NCI-H82 (cell line): Measurements from ENCODE around the gene SIMC1.

Experiments used
- DNase-seq: peaks from one replicate; lab custom pipeline; 2025; lab: John Stamatoyannopoulos, UW

The SIMC1 gene

GRCh38 chr5:176317534-176318374 is 79.5 kb downstream of the SIMC1 start:
- DNase-seq = no peak

GRCh38 chr5:176319827-176320554 is 81.8 kb downstream of the SIMC1 start:
- peak; percentile 50 for DNase-seq

GRCh38 chr5:176320577-176320976 is 82.4 kb downstream of the SIMC1 start:
- peak; percentile 90 for DNase-seq

GRCh38 chr5:176334031-176334770 is 96.0 kb downstream of the SIMC1 start:
- no peak for DNase-seq

GRCh38 chr5:176337913-176338312 is 99.7 kb downstream of the SIMC1 start:
- DNase-seq = no peak

GRCh38 chr5:176339304-176339703 is 101.1 kb downstream of the SIMC1 start:
- no peak for DNase-seq

DNA sequence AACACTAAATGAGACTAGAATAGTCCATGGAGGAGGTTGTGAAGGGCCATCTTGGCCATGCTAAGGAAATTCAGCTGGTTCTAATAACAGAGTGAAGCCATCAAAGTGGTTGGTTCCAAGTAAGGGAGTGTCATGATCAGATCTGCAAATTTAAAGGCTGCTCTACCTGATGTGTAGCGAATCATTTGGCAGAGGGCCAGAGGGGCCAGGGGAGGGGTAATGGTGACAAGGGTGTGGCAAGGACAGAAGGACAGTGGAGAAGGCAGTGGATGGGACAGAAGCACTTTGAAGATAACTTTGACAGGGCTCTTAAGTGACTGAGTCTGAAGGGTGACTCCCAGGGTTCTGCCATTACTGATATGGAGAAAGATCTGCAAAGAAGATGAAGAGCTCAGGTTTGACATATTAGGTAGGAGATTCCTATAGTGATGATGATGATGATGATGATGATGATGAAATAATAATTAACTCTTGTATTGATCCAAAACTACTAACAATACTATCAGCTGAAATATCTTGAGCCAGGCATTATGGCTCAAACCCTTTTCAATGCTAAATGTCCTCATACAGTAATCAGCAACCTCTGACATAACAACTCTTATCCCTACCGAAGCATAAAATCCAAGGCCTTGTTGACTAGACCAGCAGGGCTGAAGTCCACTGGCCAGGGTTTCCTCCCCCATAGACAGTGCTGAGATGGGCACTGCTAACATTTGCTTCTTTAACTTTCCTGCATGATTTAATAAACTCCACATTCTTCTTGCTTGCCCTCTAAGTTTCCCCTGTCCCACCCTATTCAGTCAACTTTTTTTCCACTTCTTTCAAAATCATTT is 103.3 kb downstream of the SIMC1 start:
- no peak for DNase-seq

DNA sequence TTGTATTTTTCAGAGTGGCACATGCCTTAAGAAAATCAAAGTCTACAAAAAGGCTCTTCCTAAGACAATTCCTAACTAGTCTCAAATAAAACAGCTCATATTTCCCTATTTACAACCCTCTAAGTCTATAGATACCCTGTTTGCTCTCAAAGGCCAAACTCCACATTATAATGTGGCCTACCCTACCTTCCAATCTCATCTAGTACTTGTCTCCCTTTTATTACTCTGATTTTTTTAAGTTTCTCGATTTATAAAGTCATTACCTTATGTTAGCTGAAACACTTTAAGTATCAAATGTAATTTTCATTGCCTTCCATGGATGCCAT is 103.9 kb downstream of the SIMC1 start:
- DNase-seq = no peak

GRCh38 chr5:176342766-176343458 is 104.7 kb downstream of the SIMC1 start:
- DNase-seq = peak; percentile 18

DNA sequence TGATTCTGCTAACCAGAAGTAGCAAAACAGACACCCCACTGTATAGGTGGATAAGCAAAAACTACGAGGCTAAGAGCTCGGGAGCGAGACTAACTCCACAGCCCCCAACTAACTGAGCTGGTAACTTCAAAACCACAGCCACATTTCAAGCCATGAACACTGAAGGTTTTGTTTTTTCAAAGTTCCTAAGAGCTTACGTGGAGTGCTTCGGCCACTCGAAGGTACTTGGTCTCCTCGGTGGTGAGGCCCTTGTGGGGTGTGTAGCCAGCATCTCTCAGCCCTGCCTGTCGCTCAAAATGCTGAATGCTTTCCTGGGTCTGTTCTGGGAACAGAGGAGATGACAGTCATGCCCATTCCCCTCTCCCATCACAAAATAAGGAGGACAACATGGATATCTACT is 112.2 kb downstream of the SIMC1 start:
- no peak for DNase-seq

DNA sequence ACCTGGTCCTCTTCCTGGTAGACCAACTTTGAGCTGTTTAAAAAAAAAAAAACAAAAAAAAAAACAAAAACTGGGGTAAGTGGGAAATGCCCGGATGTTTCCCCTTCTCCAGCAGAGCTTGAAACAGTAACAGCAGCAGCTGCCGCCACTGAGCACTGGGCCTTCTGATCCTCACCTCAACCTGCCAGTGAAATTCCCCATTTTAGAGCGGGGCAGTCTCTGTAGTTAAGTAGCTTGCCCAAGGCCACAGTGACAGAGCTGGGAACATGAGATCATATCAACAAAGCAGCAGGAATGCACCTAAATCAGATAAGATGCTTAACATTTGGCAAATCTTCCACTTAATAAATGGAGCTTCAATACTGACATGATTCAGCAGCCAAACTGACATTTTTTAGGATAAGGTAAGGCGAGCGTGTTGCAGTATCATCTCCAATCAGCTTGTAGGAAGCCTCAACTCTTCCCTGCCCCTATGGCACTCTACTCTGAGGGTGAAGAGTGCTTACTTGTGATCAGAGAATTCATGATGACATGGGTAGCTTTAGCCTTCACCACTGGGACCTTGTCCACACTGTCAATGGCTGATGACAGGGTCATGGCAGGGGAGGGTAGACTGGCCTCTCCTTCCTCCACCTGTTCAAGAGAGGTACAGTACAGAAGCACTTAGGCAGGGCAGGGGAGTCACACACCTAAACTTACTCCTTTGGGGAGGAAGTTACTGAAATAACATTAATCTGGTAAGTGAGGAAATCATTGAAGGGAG is 114.1 kb downstream of the SIMC1 start:
- DNase-seq = no peak

GRCh38 chr5:176353533-176353932 is 115.3 kb downstream of the SIMC1 start:
- no peak for DNase-seq

DNA sequence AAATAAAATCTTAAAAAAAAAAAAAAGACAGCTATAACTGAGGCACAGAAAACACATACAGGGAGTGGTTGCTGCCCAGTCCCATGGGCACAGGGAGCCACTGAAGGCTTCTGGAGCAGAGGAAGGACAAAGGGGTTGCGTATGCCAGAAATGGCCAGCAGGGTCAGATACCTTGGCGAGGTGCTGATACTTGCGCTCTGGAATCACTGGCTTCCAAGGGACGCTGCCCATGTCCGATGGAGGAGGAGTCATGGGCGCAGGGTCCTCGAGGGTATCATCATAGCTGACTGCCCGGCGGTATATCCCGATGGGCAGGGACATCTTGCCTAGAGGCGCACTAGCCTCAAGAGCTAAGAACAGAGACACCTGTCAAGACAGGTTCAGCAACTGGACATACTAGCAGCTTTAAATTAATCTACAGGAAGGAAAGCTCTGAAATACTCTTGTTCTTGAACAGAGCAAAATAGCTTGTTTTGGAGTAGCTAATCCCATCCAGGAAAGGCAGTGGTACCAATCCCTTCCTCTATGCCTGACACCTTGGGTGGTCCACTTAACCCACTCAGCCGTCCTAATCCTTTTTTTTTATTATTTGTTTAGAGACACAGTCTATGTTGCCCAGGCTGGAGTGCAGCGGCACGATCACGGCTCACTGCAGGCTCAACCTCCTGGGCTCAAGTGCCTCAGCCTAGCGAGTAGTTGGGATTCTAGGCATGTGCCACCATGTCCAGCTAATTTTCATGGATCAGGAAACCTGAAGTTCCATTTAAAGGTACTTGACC is 117.4 kb downstream of the SIMC1 start:
- no peak for DNase-seq

DNA sequence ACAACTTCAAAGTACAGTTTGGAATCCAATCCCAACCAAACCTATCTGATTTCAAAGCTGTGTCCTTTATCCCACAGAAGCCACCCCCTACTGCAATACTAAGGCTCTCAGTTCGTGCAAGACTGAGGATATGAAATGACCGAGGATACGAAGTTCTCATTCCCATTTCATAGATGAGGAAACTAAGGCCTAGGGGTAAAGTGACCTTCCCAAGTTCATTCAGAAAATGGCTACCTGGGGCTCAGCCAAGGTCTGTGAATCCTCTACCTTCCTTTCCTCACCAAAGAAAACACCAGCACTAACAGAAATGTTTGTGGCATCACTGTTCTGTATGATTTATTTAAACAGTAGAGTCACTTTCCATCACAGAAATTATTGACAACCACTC is 117.9 kb downstream of the SIMC1 start:
- no peak for DNase-seq

DNA sequence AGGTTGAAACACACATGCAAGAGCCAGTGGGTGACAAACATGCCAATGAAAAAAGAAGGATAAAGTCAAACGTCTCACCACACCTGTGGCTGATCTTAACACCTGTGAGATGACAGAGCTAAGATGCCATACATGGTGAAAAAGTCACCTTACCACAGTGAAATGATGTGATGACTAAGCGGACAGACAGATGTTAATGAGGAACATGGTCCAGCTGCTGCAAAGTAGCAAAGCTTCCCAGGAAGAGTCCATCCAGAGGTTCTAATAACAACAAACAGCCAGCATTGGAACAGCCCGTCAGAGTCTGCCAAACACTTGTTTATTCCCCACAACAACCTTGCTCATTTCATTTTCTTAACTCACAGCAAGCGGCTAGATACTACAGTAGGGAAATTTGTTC is 121.4 kb downstream of the SIMC1 start:
- no peak for DNase-seq

DNA sequence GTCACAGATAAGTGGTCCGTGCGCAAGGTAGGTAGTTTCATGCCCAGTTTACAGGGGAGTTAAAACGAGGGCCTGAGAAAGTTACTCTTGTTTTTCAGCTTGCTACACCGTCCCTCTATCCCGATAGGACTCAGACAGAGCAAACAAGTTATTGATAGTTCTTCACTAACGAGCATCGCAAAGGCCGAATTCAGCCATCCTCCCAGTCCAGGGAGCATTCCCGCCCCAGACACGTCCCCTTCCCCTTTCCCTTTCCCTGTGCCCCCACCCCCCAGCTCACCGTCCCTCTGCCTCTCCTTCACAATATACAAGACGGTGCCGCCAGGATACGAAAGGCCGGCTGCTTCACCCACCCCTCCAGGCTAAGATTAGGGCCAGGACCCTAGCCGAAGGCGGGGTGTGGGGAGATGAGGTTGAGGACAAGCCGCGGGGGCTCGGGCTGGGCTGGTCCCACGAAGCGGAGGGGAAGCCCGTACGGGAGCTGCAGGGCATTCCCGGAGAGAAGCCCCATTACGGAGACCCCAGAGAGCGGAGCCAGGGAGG is 122.7 kb downstream of the SIMC1 start:
- peak; percentile 56 for DNase-seq

GRCh38 chr5:176361437-176362232 is 123.4 kb downstream of the SIMC1 start, which contains the start of gene KIAA1191:
Gene KIAA1191 (minus strand): TSS chr5:176361764. CDS start chr5:176359508, 2,256 bp downstream.
- peak; percentile 88 for DNase-seq

DNA sequence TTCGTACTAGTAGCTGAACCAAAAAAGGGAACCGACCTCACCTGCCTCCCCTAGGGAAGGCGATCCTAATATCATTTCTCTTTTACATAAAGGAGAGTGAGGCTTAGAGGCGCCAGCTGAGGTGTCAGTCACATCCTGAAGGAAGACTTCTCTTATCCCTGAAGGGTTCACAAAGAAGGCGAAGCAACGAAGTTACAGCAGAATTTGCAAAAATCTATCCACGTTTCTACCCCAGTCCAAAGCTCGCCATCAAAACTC is 123.9 kb downstream of the SIMC1 start:
- DNase-seq = peak; percentile 32
